ENCODE data around the gene MIOX. TPM values are rescaled to one million over a fixed set of nuclear protein-coding genes. Genes with fewer than 3 reads are reported as not detected.

MIOX gene
- total and polyA plus RNA-seq, 2 donors (not counting 3 experiments of a cell fraction or from before 2014, with no cell fraction given) = not detected

DNA sequence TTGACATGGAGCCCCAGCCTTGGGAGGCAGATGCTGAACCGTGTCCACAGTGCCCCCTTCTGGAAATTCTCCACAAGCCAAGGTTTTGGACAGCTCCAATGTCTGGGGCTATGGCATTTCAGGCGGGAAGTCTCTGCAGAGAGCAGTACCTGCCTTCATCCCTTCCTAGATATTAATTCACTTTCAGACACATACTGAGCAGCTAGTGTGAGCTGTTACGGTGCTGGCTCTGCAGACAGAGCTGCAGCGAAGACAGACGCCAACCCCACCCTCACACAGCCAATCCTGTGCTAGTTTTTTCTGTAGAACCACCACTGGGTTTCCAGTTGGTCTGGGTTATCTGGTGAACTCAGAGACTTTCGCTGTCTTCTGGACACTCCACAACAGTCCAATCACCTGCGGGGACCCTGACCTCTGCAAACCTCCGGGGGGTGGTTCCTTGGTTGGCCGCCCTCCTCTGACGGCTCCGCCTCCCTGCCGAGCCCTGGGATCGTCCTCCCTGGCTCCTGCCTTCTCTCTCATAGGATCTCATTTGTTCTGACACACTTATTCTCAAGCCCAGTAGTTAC lies 11.7 kb downstream of the MIOX start:
- Histone ChIP-seq H4K20me1 (replicated peaks; ENCODE audit: control insufficient read depth, extremely low read depth, insufficient read depth, low read length) (no peaks in the 10 kb centered on the region), H3K9ac (replicated peaks; ENCODE audit: extremely low read depth, insufficient read depth, low read length) (no peak overlapping the region), H3K9me1 (replicated peaks; ENCODE audit: control insufficient read depth, extremely low read depth, insufficient read depth, low read length) (no peaks in the 10 kb centered on the region), H3K79me2 (ENCODE audit: control insufficient read depth, insufficient read depth, low read length) (no peaks in the 10 kb centered on the region), H3K4me1 (ENCODE audit: control insufficient read depth, extremely low read depth, insufficient read depth, low read length) (no peaks in the 10 kb centered on the region), H2AFZ (ENCODE audit: low read depth, low read length) (no peak overlapping the region), H3K27ac (ENCODE audit: insufficient read depth, low read depth, low read length) (no peak overlapping the region), H3K4me2 (ENCODE audit: insufficient read depth, low read length) (no peak overlapping the region), H3K4me3 (replicated peaks in 1 of 3; ENCODE audit: insufficient read depth in 1 of 3, low read depth in 1 of 3, low read length in 3 of 3) (no peak overlapping the region), H3K9me3 (replicated peaks; ENCODE audit: control insufficient read depth, insufficient read depth, low read length) (no peaks in the 10 kb centered on the region), H3K27me3 (ENCODE audit: control insufficient read depth in 2 of 2, insufficient read depth in 2 of 2, low read length in 2 of 2) (no peaks in the 10 kb centered on the region), H3K36me3 (ENCODE audit: control insufficient read depth in 2 of 2, extremely low read depth in 1 of 2, insufficient read depth in 2 of 2, low read length in 2 of 2) (peaks cover 0 to 12% of the 10 kb centered on the region in 2 experiments)
- intact Hi-C loops (cut with micrococcal nuclease) = loop anchor here (1.0 to 5.0 kb wide), 3 partner anchors 24 to 246 kb away; partner anchors contain the start of gene SBF1
- BruUV-seq (replicated peaks) = no TSS peak
- POLR2A ChIA-PET = no interaction called here
- FAIRE-seq = peak; percentile 93
- TF ChIP-seq POLR2A (IDR thresholded peaks at IDR 0.05; ENCODE audit: low read depth, low read length) = no peak
- TF ChIP-seq, protein P1, sequence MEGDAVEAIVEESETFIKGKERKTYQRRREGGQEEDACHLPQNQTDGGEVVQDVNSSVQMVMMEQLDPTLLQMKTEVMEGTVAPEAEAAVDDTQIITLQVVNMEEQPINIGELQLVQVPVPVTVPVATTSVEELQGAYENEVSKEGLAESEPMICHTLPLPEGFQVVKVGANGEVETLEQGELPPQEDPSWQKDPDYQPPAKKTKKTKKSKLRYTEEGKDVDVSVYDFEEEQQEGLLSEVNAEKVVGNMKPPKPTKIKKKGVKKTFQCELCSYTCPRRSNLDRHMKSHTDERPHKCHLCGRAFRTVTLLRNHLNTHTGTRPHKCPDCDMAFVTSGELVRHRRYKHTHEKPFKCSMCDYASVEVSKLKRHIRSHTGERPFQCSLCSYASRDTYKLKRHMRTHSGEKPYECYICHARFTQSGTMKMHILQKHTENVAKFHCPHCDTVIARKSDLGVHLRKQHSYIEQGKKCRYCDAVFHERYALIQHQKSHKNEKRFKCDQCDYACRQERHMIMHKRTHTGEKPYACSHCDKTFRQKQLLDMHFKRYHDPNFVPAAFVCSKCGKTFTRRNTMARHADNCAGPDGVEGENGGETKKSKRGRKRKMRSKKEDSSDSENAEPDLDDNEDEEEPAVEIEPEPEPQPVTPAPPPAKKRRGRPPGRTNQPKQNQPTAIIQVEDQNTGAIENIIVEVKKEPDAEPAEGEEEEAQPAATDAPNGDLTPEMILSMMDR (IDR thresholded peaks at IDR 0.05; ENCODE audit: extremely low read depth in 1 of 2, insufficient read depth in 1 of 2, low read depth in 1 of 2, low read length in 2 of 2) = peak; percentile 64 to 71
- peak; percentile 65 for DNase-seq (ENCODE audit: low read depth, low spot score)
- CTCF ChIA-PET = interaction anchor here (0.7 to 3.1 kb wide), 20 partner anchors 9 to 256 kb away, joined by 3 to 28 read pairs (median 4); partner anchors contain the start of genes HDAC10, LMF2, NCAPH2 and SCO2
- dilution Hi-C loops (cut with MboI; ENCODE audit: extremely low pct_ligation_motif_present, low sequenced_read_pairs) = no loop called here

DNA sequence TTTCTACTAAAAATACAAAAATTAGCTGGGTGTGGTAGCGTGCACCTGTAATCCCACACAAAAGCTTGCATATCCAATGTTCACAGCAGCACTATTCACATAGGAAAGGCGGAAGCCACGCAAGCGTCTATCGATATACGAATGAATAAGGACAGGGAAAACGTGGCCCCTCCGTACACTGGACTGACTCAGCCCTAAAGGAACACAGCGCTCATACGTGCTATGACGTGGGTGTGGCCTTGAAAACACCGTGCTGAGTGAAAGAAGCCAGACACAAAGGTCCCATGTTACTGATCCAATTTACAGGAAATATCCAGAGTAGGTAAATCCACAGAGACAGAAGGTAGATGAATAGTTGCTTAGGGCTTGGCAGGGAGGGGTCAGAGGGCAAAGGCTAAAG lies 13.8 kb downstream of the MIOX start:
- Histone ChIP-seq H2AFZ (ENCODE audit: low read depth, low read length) (no peak overlapping the region), H3K4me1 (ENCODE audit: control insufficient read depth, extremely low read depth, insufficient read depth, low read length) (no peaks in the 10 kb centered on the region), H3K27me3 (ENCODE audit: control insufficient read depth in 2 of 2, insufficient read depth in 2 of 2, low read length in 2 of 2) (no peaks in the 10 kb centered on the region), H3K4me3 (replicated peaks in 1 of 3; ENCODE audit: insufficient read depth in 1 of 3, low read depth in 1 of 3, low read length in 3 of 3) (no peak overlapping the region), H3K27ac (ENCODE audit: insufficient read depth, low read depth, low read length) (no peak overlapping the region), H4K20me1 (replicated peaks; ENCODE audit: control insufficient read depth, extremely low read depth, insufficient read depth, low read length) (no peaks in the 10 kb centered on the region), H3K4me2 (ENCODE audit: insufficient read depth, low read length) (no peak overlapping the region), H3K79me2 (ENCODE audit: control insufficient read depth, insufficient read depth, low read length) (no peaks in the 10 kb centered on the region), H3K9me1 (replicated peaks; ENCODE audit: control insufficient read depth, extremely low read depth, insufficient read depth, low read length) (no peaks in the 10 kb centered on the region), H3K36me3 (ENCODE audit: control insufficient read depth in 2 of 2, extremely low read depth in 1 of 2, insufficient read depth in 2 of 2, low read length in 2 of 2) (peaks cover 5 to 20% of the 10 kb centered on the region in 2 experiments), H3K9ac (replicated peaks; ENCODE audit: extremely low read depth, insufficient read depth, low read length) (no peak overlapping the region), H3K9me3 (replicated peaks; ENCODE audit: control insufficient read depth, insufficient read depth, low read length) (no peaks in the 10 kb centered on the region)
- no peak for FAIRE-seq
- BruUV-seq (replicated peaks) = no TSS peak
- intact Hi-C loops (cut with micrococcal nuclease) (no loop called here), dilution Hi-C loops (cut with MboI; ENCODE audit: extremely low pct_ligation_motif_present, low sequenced_read_pairs) (no loop called here)
- TF ChIP-seq MYC (IDR thresholded peaks at IDR 0.05; ENCODE audit: low read depth, low read length) (no peak), POLR2A (IDR thresholded peaks at IDR 0.05; ENCODE audit: low read depth, low read length) (no peak), FOS (IDR thresholded peaks at IDR 0.05; ENCODE audit: borderline replicate concordance, insufficient read depth, low read length) (no peak), EZH2 (IDR thresholded peaks at IDR 0.05; ENCODE audit: borderline replicate concordance, low read depth, low read length, severe bottlenecking) (no peak), POLR2AphosphoS5 (IDR thresholded peaks at IDR 0.05; ENCODE audit: insufficient read depth, low read depth, low read length) (no peak), JUN (IDR thresholded peaks at IDR 0.05; ENCODE audit: borderline replicate concordance, insufficient read depth, insufficient read length, low read depth) (no peak), GATA2 (IDR thresholded peaks at IDR 0.05; ENCODE audit: insufficient read depth, insufficient read length, low read depth, low read length) (no peak)
- TF ChIP-seq, protein P2, sequence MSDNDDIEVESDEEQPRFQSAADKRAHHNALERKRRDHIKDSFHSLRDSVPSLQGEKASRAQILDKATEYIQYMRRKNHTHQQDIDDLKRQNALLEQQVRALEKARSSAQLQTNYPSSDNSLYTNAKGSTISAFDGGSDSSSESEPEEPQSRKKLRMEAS (IDR thresholded peaks at IDR 0.05; ENCODE audit: insufficient read depth, insufficient read length) = no peak
- TF ChIP-seq, protein P1 (IDR thresholded peaks at IDR 0.05; ENCODE audit: extremely low read depth in 1 of 2, insufficient read depth in 1 of 2, low read depth in 1 of 2, low read length in 2 of 2) = no peak
- POLR2A ChIA-PET = interaction anchor here (0.6 kb wide), 1 partner anchor 22 kb away, joined by 5 read pairs; no protein-coding TSS in a partner anchor
- CTCF ChIA-PET = interaction anchor here (0.9 to 1.2 kb wide), 2 partner anchors 101 to 120 kb away, joined by 4 to 5 read pairs; no protein-coding TSS in a partner anchor
- no peak for DNase-seq (ENCODE audit: low read depth, low spot score)
